ENCODE results near the gene ZBTB7A. TPM values are rescaled to one million over a fixed set of nuclear protein-coding genes. Genes with fewer than 3 reads are reported as not detected.

ZBTB7A gene
- polyA plus RNA-seq, 2 of the 4 experiments (the other 2 are of a cell fraction) = 2.3 to 11.6 TPM

GRCh38 chr19:4045597-4046361 is 20.9 kb downstream of the ZBTB7A start:
- H3K4me1 ChIP-seq = no peaks in the 10 kb centered on the region
- H3K4me2 ChIP-seq = no peak overlapping the region
- CTCF ChIA-PET = interaction anchor here (1.1 to 1.3 kb wide), 2 partner anchors 18 to 161 kb away, joined by 4 to 7 read pairs; no protein-coding TSS in a partner anchor
- POLR2A ChIA-PET = no interaction called here
- TF ChIP-seq USF2 (IDR thresholded peaks at IDR 0.05) (no peak), CBX8 (IDR thresholded peaks at IDR 0.05) (no peak), HOXA7 (CRISPR knock-in tag; IDR thresholded peaks at IDR 0.05) (no peak), SMC3 (IDR thresholded peaks at IDR 0.05) (no peak), JUNB (IDR thresholded peaks at IDR 0.05) (no peak)
- H3K9me3 ChIP-seq = no peaks in the 10 kb centered on the region
- no peak for FAIRE-seq
- 91% methylated on average over 28 of the region's 32 CpGs for WGBS (ENCODE audit: missing lambda C conversion rate)
- H3K4me3 ChIP-seq = no peak overlapping the region
- DNase-seq (ENCODE audit: low read depth in 1 of 2, low spot score in 1 of 2) = no peak
- H3K27ac ChIP-seq = no peak overlapping the region
- ATAC-seq = no peak

- ChIA-PET POLR2A (no interaction called here), CTCF (interaction anchor here (0.6 to 1.3 kb wide), 3 partner anchors 19 to 162 kb away, joined by 4 to 7 read pairs (median 4); no protein-coding TSS in a partner anchor)
- TF ChIP-seq TP53 (CRISPR knock-in tag; IDR thresholded peaks at IDR 0.05) (no peak), HMGXB4 (CRISPR knock-in tag; IDR thresholded peaks at IDR 0.05; ENCODE audit: borderline replicate concordance) (no peak), FOXS1 (CRISPR knock-in tag; IDR thresholded peaks at IDR 0.05) (no peak), CTCF (IDR thresholded peaks at IDR 0.05) (no peak), ATOH8 (CRISPR knock-in tag; IDR thresholded peaks at IDR 0.05; ENCODE audit: low read depth) (no peak), HES2 (IDR thresholded peaks at IDR 0.05) (no peak), BCL3 (IDR thresholded peaks at IDR 0.05) (no peak), FOSB (CRISPR knock-in tag; IDR thresholded peaks at IDR 0.05) (no peak), KDM1A (IDR thresholded peaks at IDR 0.05; ENCODE audit: low read depth) (no peak)
- no peaks in the 10 kb centered on the region for H3K9me3 ChIP-seq
- FAIRE-seq (no peak), DNase-seq (ENCODE audit: low read depth in 1 of 2, low spot score in 1 of 2) (no peak), ATAC-seq (no peak)
- H3K4me2 ChIP-seq = no peak overlapping the region
- H3K4me1 ChIP-seq = no peaks in the 10 kb centered on the region
- WGBS (ENCODE audit: missing lambda C conversion rate) = 89% methylated on average over 21 of the region's 21 CpGs
- H3K27ac ChIP-seq = no peak overlapping the region
- no peak overlapping the region for H3K4me3 ChIP-seq
These were observed 21.7 kb downstream of the ZBTB7A start for GRCh38 chr19:4044990-4045465.

Data from A549 (cell line).